Stimulated activated CD8-positive, alpha-beta memory T cell treated with anti-CD3 and anti-CD28 coated beads, Interleukin-15, amount 100 ng/mL, for 24 hours (primary cell): ENCODE data around the gene FOXK2.

Source experiments
- DNase-seq: peaks from one replicate; pipeline ENCODE4 v3.0.0-alpha.2; 2020; ENCODE audit warnings: low read depth

FOXK2 gene

GRCh38 chr17:82644148-82644547, 124.6 kb downstream of the FOXK2 start:
- no peak for DNase-seq

- no peak for DNase-seq
Measured at GRCh38 chr17:82645516-82645915, 126.0 kb downstream of the FOXK2 start.

GRCh38 chr17:82647593-82648164, 128.1 kb downstream of the FOXK2 start:
- peak; percentile 23 for DNase-seq

- peak; percentile 75 for DNase-seq
Measured at GRCh38 chr17:82648165-82648668, 128.7 kb downstream of the FOXK2 start, which contains the start of gene WDR45B. Gene WDR45B (minus strand): TSS chr17:82648444. CDS start chr17:82648340, 104 bp downstream.

- DNase-seq, result peak; percentile 30
Measured at GRCh38 chr17:82648742-82649331, 129.3 kb downstream of the FOXK2 start.

- no peak for DNase-seq
Measured at GRCh38 chr17:82649501-82650261, 130.1 kb downstream of the FOXK2 start.

GRCh38 chr17:82650723-82651122, 131.2 kb downstream of the FOXK2 start:
- no peak for DNase-seq

GRCh38 chr17:82653651-82654528, 134.4 kb downstream of the FOXK2 start:
- no peak for DNase-seq
